HG03342 (cell line): ENCODE measurements around the gene UBE2E1.
A peak's percentile ranks its signal among the peaks of the same experiment; 100 is the strongest.

Experiments
- ATAC-seq: cut with Tn5 transposase; IDR thresholded peaks from one replicate; pipeline ENCODE4 v1.9.1; 2021; ENCODE audit warnings: mild to moderate bottlenecking, moderate library complexity; ENCODE audit not compliant: unreplicated experiment

UBE2E1 gene

GRCh38 chr3:23819599-23820360, 14.0 kb downstream of the UBE2E1 start:
- ATAC-seq = peak; percentile 70

GRCh38 chr3:23820888-23821287, 15.1 kb downstream of the UBE2E1 start:
- no peak for ATAC-seq

GRCh38 chr3:23821858-23822257, 16.1 kb downstream of the UBE2E1 start:
- no peak for ATAC-seq

DNA sequence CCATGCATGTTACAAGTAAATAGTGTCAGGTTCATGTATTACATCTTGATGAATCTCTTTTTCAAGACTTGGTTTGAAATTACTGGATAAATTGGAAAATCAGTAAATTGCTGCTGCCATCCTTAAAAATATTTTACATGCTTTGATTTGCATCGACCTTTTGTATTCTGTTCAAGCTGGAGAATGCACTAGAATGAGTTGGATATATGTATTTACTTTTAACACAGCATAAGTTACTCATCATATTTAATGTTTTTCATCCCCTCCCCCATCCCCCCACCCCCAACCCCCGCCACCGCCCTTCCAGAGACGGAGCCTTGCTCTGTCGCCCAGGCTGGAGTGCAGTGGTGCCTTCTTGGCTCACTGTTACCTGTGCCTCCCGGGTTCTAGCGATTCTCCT, 16.8 kb downstream of the UBE2E1 start:
- no peak for ATAC-seq

DNA sequence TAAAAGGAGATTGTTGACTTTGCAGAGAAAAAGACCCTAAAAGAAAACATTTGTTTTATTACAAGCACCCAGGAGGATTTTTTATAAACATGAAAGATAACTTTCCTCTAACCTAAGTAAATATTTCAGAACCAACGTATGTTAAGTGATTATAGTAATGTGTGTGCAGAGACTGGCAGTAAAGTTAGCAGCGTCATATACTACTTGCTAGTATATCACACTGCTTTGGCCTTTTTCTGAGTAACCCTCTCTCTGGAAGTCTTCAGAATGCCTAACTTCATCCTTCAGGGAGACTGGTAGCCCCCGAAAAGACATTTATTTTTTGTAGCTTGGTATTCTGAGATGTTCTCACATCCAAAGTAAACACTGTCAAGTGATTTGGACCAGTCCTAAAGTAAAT, 17.9 kb downstream of the UBE2E1 start:
- no peak for ATAC-seq

DNA sequence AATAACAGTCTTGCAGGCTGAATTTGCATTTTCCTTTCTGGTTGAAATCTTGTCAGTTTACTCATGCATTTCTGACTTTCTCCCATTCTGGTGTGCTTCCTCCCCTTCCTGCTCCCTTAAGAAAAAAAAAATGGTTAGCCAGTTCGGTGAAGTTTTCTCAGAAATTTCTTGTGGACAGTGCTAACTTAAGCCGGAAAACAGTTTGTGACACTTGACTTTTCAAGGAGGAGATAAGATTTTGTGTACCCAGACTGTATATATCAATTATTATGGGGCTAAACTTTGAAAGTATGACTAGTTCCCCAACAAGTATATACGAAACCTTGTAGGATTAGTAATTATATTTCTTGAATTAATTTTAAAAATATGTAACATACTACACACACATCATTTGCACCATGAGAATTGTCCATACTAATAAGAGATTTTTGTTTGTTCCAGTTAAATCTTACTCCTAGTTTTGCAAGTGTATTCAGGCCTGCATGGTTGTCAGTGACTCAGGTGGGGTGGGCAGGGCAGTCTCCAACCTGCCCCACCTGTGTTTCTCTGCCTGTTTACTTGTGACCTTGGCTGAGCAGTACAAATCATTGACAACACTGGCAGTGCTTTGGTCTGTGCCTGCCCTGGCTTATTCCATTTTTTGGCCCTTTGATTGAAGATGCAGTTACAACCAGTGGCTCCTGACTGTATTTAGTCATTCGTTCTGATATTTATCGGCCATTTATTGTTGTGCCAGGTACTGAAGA, 19.1 kb downstream of the UBE2E1 start:
- ATAC-seq = no peak

GRCh38 chr3:23825802-23826201, 20.0 kb downstream of the UBE2E1 start:
- ATAC-seq = no peak

- ATAC-seq = no peak
Observed at GRCh38 chr3:23826382-23827064, 20.8 kb downstream of the UBE2E1 start.

DNA sequence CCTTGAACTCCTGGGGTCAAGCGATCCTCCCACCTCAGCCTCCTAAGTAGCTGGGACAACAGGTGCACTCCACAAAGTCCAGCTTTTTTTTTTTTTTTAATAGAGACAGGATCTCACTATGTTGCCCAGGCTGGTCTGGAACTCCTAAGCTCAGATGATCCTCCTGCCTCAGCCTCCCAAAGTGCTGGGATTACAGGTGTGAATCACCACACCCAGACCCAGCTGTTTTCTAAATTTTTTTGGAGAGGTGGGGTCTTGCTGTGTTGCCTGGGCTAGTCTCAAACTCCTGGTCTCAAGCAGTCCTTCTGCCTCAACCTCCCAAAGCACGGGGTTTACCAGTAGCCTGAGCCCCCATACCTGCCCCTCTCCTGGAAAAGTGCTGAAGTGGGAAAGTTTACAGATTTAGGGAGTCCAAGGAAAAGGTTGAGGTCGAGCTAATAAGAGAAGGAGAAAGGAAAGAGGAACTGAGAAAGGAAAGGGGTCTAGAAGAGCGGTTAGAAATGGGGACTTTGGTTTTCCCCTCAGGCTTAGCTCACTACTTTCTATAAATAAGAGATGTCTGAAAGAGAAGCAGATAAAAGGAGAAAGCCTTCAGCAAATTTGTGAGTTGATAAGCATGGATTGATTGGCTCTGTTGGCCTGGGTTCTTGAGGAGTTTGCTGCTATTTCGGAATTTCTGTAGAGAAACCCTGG, 23.6 kb downstream of the UBE2E1 start:
- ATAC-seq = peak; percentile 65

DNA sequence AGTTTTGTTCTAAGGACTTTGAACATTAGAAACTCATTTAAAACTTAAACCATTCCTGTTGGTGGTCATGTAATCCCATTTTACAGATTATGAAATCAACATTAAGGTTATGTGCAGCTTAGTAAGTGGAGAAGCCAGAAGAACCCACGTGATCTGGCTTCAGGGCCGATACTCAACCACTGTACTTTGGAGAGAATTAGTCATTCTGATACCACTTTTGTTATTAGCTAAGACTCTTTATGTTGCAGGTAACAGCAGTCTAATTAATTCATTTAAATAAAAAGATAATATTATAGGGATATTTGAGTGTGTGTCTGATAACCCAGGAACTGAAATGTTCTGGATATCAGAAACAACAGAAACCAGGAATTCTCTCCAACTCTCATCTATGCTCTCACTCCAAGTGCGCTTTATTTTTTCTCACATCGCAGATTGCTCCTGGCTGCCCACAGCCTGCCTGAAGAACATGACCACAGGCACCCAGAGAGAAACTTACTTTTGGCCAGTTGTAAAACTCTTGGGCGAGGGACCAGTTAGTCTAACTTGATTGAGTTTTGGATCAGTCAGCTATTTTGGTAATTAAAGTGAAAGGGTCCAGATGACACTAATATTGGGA, 25.2 kb downstream of the UBE2E1 start:
- peak; percentile 84 for ATAC-seq

GRCh38 chr3:23831517-23832394, 26.0 kb downstream of the UBE2E1 start:
- ATAC-seq = peak; percentile 17

- ATAC-seq = no peak
Observed at GRCh38 chr3:23832523-23832922, 26.8 kb downstream of the UBE2E1 start.

DNA sequence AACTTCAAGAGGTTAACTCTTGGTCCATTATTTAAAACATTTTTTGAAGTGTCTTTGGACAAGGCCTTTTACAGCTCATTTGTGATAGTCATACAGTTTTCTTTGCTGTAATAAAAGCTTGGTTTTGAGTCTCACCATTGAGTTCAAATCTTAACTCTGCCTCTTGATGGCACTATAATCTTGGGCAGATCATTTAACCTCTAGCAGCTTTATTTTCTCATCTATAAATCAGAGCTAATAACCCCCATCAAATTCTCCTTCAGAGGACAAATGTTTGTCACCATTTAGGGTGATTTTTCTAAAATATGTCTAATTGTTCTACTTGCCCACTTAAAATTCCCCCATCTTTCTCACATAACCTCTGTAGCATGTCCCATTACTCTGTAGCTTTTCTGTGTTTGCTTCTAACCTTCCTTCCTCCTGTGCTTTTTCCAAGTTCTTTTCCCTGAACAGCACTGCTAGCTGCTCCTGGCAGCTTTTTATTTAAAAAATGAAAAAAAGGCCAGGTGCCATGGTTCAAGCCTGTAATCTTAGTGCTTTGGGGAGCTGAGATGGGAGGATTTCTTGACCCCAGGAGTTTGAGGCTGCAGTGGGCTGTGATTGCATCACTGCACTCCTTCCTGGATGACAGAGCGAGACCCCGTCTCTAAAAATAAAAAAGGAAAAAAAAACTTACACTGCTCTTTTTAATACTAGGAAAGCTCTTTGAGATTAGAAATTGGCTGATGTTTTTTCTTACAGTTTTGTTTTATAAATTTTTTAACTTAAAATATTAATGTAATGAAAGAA, 28.5 kb downstream of the UBE2E1 start:
- no peak for ATAC-seq

DNA sequence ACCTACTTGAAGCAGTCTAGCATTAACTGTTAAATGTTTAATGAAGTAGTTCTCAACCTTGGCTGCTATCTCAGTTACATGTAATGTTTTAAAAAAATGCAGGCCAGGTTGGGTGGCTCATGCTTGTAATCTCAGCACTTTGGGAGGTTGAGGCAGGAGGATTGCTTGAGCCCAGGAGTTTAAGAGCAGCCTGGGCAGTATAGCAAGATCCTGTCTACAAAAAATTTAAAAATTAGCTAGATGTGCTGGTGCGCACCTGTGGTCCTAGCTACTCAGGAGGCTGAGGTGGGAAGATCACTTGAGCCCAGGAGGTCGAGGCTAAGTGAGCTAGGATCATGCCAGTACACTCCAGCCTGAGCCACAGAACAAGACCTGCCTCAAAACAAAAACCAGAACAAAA, 29.3 kb downstream of the UBE2E1 start:
- no peak for ATAC-seq

GRCh38 chr3:23835802-23836201, 30.0 kb downstream of the UBE2E1 start:
- no peak for ATAC-seq

GRCh38 chr3:23836536-23837230, 30.9 kb downstream of the UBE2E1 start:
- ATAC-seq = no peak

- ATAC-seq = no peak
Observed at GRCh38 chr3:23837286-23837685, 31.5 kb downstream of the UBE2E1 start.

GRCh38 chr3:23837691-23838090, 31.9 kb downstream of the UBE2E1 start:
- no peak for ATAC-seq
